Erythroblast (primary cell): Measurements from ENCODE around the gene MRPL44.

Experiments
- DNase-seq, 2 experiments: peaks; one replicate each; lab custom pipeline; 2025; lab: John Stamatoyannopoulos, UW
- GATA1 ChIP-seq: IDR thresholded peaks from 2 replicates; pipeline ENCODE4 v1.6.1; 2011; ENCODE audit warnings: low read depth, mild to moderate bottlenecking, control low read depth, low read length, moderate library complexity
- POLR2A ChIP-seq: IDR thresholded peaks from 2 replicates; pipeline ENCODE4 v1.6.1; 2011; ENCODE audit warnings: mild to moderate bottlenecking, low read length

MRPL44 gene

DNA sequence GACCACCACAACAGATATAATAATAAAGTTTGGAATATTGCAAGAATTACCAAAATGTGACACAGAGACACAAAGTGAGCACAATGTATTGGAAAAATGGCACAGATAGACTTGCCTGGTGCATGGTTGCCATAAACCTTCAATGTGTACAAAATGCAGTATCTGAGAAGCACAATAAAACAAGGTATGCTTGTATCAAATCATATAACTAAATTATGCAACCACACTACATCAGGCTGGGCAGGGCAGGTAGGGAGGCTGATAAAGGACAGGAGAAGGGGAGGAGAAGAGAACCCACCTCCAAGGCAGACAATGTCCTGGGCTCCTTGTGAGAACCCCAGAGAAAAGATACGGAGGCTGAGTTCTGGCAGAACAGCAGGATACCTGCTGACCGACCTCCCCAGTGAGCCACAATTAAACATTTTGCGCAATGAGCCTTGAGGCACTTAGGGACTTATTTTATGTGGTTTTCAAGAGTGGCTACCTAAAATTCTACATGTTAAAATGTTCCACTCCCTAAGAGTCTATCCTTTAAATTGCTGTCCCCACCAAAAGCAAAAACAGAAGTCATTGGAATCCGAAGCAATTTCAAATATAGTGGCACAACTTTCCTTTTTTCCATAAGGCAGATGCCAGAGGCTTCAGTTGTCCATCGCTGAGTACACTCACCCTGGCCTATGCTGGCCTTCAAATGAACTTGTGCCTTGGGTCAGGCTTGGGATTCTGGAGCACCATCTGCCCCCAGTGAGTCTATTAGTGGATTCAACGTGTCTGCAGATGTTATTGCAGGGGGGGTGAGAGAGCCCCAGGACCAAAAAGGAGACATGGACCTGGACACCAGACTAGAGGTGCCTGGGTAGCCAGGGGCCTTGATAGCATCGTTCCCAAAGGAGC is 28.9 kb upstream of the MRPL44 start:
- no peak for DNase-seq
- TF ChIP-seq POLR2A = no peak
- no peak for TF ChIP-seq GATA1

DNA sequence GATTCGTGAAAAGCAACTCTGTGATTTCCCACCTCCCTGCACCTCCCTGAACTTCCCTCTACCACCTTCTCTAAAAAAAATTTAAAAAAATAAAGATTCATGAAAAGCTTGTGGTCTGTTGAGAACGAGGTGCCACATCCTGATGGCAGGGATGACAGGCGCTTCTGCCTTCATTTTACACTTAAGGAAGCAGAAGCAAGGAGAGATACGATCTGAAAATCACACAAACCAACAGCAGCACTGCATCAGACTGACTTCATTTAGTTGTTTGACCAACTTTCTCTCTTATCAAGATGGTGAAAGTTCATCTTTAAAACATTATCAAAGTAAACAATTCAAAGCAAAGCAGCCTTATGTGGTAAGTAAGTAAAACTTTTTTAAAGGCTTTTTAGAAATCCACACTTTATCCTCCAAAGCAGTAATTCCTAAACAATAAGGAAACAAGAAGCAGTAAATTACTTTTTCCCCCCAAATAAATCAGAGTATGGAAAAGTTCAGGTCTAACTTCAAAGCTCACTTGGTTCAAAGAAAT is 27.6 kb upstream of the MRPL44 start:
- no peak for DNase-seq

DNA sequence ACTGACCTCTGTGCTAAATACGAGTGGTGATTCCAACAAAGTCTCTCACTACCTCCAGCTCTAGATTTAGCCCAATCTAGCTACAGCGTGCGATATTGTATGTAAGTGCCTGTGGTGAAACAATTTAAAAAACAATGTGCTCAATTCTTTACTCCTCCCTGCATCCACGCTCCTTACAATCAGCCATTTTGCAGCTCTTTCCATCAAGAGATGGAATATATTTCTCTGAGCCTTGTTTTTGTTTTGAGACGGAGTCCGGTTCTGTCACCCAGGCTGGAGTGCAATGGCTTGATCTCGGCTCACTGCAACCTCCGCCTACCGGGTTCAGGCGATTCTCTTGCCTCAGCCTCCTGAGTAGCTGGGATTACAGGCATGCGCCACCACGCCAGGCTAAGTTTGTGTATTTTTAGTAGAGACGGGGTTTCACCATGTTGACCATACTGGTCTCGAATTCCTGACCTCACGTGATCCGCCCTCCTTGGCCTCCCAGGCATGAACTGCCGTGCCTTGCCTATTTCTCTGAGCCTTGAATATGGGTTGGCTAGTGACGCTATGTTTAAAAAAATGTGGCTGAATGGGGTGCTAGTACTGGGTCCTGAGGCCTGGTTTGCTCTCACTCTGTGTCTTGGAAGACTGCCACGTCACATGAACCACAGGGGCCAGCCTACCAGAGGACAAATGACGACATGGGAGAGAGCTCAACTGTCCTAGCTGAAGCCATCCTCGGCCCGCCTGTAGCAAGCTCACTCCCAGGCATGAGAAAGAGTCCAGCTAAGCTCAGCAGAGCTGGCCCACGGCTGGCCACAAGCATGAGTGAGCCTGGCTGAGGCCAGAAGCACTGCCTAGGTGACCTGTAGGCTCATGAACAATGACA is 26.9 kb upstream of the MRPL44 start:
- TF ChIP-seq POLR2A (no peak), GATA1 (no peak)
- peak; percentile 29 to 37 for DNase-seq

More for the DNA sequence above, 27.6 kb upstream of the MRPL44 start:
- TF ChIP-seq GATA1 (no peak), POLR2A (no peak)

DNA sequence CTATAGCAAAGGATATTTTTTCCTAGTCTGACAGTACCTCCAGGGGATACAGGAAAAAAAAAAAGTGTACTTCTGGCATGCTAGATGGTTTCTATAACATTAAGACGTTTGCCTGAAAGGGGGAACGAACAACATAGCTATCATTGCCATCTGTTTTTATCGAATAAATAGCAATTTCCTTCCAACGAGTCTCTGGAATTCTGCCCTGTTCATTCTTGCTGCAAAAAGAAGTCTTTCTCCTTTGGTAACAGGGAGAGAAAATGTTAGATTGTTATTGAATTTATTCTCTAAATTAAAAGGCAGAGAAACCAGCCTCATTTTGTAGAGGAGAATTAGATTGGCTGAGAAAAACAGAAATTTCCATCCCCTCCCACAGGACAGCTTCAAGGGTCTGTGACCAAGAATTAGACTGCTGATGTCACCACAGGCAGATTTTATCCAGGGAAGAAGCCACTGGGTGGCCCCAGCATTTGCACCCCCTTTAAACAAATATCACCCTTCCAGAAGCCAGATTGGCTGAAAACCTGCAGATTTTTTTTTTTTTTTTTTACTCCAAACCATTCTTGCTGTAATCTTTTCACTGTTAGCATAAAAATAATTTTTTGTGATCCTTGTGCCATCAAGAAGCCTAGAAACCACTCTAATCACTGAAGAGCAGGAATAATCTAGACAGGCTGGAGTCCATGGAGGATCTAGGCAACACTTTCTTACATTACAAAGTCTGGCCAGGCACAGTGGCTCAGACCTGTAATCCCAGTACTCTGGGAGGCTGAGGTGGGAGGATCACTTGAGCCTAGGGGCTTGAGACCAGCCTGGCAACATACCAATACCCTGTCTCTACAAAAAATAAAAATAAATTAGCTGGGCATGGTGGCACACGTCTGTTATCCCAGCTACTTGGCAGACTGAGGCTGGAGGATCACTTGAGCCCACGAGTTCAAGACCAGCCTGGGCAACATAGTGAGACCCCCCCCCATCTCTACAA is 24.2 kb upstream of the MRPL44 start:
- TF ChIP-seq POLR2A (no peak), GATA1 (no peak)

DNA sequence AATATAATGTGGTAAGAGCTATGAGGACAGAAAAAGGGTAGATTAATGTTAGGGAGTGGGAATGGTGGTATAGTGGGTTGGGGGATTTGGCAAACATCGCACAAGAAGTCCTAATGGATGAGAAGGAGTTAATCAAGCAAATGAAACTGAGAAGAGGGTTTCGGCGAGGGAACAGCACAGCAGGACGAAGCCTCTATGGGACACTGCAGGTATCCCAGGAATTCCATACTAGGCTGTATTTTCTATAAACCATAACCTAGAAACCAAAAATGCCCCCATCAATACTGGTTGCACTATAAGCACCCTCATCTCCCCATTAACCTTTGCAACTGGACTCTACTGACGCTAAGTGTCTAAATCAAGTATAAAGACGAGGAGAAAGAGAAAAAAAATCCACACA is 22.4 kb upstream of the MRPL44 start:
- TF ChIP-seq POLR2A (no peak), GATA1 (no peak)
- no peak for DNase-seq

More for the DNA sequence above, 24.2 kb upstream of the MRPL44 start:
- DNase-seq = no peak

DNA sequence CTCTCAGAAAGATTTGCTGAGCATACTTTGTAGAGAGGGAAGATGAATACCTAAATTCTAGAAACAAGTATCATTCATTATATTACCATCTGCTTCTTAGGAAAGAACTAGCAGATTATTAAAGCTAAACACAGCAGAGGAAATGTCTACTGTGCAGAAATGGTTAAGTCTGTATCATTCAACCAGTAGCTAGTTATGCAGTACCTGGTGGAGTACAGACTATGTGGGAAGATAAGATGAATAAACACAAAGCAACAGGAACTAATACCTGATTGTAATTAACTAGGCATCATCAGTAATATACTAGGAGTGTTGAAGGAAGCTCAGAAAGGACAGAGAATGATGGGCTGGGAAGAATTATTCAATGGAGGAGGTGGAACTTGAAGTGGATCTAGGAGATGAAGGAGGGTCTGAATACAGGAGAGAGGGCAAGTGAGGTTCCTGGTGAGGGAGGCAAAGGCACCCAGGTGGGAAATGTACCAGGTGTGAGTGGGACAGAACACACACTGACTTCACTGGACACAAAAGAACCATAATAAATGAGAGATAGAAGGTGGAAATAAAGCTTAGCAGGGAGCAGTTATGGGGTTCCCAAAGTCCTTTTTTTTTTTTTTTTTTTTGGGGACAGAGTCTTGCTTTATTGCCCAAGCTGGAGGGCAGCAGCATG is 21.7 kb upstream of the MRPL44 start:
- TF ChIP-seq POLR2A = no peak
- TF ChIP-seq GATA1 = no peak
- DNase-seq = no peak

DNA sequence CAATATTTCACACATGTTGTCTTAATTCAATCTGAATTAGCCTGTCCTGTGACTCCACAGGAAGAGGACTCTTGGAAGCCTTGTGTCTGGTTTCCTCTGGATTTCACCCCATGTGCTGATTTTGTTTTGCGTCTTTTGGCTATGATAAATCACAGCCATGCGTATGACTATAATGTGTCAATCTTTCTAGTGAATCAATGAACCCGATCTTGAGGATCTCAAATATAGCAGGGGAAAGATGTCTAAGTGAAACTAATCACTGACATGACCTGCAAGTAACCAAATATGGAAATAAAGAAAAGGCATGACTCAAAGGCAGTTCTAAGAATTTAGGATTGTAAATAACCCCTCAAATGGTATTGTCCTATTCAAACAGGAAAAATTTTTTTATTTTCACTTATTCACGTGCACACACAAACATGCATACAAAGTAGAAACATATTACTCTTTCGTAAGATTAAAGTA is 20.4 kb upstream of the MRPL44 start:
- TF ChIP-seq GATA1 (no peak), POLR2A (no peak)
- DNase-seq = no peak

DNA sequence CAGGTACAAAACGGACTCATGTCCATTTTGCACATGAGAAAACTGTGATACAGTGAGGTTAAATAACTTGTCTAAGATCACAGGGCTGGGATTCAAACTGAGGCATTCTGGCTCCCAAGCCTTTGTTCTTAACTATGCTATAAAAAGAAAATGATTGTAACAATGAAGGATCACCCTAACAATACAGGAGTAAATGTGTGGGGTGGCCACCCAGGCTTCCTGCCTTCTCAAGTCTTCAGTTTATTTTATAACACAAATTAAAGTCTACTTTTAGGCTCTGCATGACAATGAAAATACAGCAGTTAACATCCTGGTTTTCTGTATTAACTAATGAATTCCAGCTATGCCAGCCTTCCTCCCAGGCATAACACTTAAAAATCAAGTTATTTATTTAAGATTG is 19.7 kb upstream of the MRPL44 start:
- TF ChIP-seq GATA1 = no peak
- TF ChIP-seq POLR2A = no peak
- DNase-seq = no peak

DNA sequence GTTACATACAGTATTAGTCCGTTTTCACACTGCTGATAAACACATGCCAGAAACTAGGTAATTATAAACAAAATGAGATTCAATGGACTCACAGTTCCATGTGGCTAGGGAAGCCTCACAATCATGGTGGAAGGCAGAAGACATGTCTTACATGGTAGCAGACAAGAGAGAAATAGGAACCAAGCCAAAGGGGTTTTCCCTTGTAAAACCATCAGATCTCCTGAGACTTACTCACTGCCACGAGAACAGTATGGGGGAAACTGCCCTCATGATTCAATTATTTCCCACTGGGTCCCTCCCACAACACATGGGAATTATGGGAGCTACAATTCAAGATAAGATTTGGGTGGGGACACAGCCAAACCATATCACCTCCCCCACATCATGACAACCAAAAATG is 17.8 kb upstream of the MRPL44 start:
- peak; percentile 19 to 46 for DNase-seq

DNA sequence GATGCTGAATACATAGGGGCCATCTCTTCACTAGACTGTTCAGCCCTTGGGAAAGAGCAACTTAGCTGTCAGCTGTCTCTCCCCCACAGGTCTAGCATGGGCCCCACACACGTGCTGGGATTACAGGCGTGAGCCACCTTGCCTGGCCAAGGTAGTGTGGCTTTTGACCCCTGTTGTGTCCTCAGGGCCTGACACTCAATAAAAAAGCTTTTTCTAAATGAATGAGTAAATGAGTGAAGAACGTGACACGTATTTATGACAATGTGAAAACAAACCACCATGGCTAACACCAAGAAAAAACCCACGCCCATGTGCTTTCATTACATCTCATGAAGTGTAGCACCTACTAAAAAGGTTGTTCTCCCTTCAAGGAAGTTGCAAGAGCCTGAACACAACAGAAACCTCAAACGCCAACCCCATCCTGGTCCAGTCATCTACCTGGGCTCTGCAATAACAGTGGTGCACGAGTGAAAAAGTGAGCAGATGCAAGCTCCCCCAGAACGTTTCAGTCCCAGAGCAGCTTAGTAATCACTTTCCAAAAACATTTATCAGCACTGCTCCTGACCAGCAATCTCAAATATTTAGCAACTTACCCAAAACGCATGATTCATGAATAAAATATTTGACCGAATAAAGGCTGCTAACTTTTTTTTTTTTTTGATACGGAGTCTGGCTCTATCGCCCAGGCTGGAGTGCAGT is 15.5 kb upstream of the MRPL44 start:
- no peak for TF ChIP-seq GATA1
- TF ChIP-seq POLR2A = no peak
- DNase-seq = no peak

DNA sequence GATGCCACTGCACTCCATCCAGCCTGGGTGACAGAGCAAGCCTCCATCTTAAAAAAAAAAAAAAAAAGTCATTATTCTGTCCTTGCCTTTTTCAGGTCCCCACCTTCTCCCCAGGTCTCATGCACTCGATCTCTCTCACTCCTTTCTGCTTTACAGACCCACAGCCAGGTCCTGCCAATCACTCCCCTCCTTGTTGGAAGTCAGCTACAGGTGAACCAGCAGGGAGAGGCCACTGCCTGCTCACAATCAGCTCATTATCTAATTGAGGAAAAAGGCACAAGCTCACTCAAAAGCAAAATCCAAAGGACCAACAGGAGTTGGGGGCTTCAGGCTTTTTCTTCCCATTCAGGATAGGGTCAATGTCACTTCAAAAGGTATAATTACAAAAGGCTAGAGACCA is 14.1 kb upstream of the MRPL44 start:
- no peak for DNase-seq

More for the DNA sequence above, 14.1 kb upstream of the MRPL44 start:
- TF ChIP-seq GATA1 (no peak), POLR2A (no peak)
